Spleen (tissue), 11 donors: ENCODE data around the gene DTNB. TPM values are rescaled to one million over a fixed set of nuclear protein-coding genes. Genes with fewer than 3 reads are reported as not detected.

Experiments used
- DNase-seq: peaks from one replicate; pipeline ENCODE4 v3.0.0-alpha.2; 2020
- H3K27ac ChIP-seq, 8 donors: fragments of 200-600 bp; sonication (generic) in 7 of 8; 1 replicate in 4 of 8; 2 replicates in 4 of 8; pipeline versions ENCODE4 v1.5.0 to v1.8.0; 2016 to 2021; ENCODE audit warnings: inconsistent platforms in 4 of 8, mild to moderate bottlenecking in 4 of 8, moderate library complexity in 1 of 8
- H3K27me3 ChIP-seq, 7 donors: fragments of 200-600 bp; sonication (generic) in 6 of 7; replicated peaks in 1 of 7; 1 replicate in 4 of 7; 2 replicates in 3 of 7; pipeline versions ENCODE4 v1.5.0 to v1.8.0; 2016 to 2021; ENCODE audit warnings: inconsistent platforms in 3 of 7, mild to moderate bottlenecking in 1 of 7
- H3K36me3 ChIP-seq, 6 donors: fragments of 200-600 bp; sonication (generic) in 5 of 6; 1 replicate in 4 of 6; 2 replicates in 2 of 6; pipeline versions ENCODE4 v1.5.0 to v1.8.0; 2016 to 2021; ENCODE audit warnings: inconsistent platforms in 2 of 6
- H3K4me1 ChIP-seq, 6 donors: fragments of 200-600 bp; sonication (generic) in 5 of 6; 1 replicate in 3 of 6; 2 replicates in 3 of 6; pipeline versions ENCODE4 v1.5.0 to v1.8.0; 2016 to 2021; ENCODE audit warnings: inconsistent platforms in 3 of 6
- H3K4me3 ChIP-seq, 8 donors: fragments of 200-600 bp; sonication (generic) in 7 of 8; 1 replicate in 4 of 8; 2 replicates in 4 of 8; pipeline versions ENCODE4 v1.5.0 to v1.8.0; 2016 to 2021; ENCODE audit warnings: inconsistent platforms in 4 of 8, mild to moderate bottlenecking in 4 of 8, moderate library complexity in 2 of 8
- H3K9me3 ChIP-seq, 8 donors: fragments of 200-600 bp; sonication (generic) in 7 of 8; 1 replicate in 4 of 8; 2 replicates in 4 of 8; pipeline versions ENCODE4 v1.5.0 to v1.8.0; 2016 to 2021; ENCODE audit warnings: inconsistent platforms in 4 of 8
- CTCF ChIP-seq, 11 experiments: fragments of 200-600 bp in 7 of 11; fragments of 450-650 bp in 4 of 11; sonication (generic) in 4 of 11; IDR thresholded peaks in 8 of 11; conservative IDR thresholded peaks in 3 of 11; 1 replicate in 7 of 11; 2 replicates in 4 of 11; pipeline versions ENCODE4 v1.4.0 to v1.8.0; 2016 to 2021; ENCODE audit warnings: antibody characterized with exemption in 11 of 11, inconsistent platforms in 4 of 11, mild to moderate bottlenecking in 1 of 11
- POLR2A ChIP-seq, 3 donors: fragments of 450-650 bp; IDR thresholded peaks; one replicate each; pipeline ENCODE4 v1.5.1; 2017; ENCODE audit warnings: antibody characterized with exemption in 3 of 3, mild to moderate bottlenecking in 1 of 3
- POLR2AphosphoS5 ChIP-seq, 3 donors: sonication (generic); formaldehyde crosslinking; IDR thresholded peaks; one replicate each; pipeline ENCODE4 v1.5.1; 2017; ENCODE audit warnings: antibody characterized with exemption in 3 of 3
- WGBS, 5 donors: extraction: QIAGEN DNeasy Blood & Tissue Kit in 3 of 5; methylation state at CpG; one replicate each; pipeline versions ENCODE4 v1.1.5 to v1.1.7; 2013 to 2018; 5-methylcytosine and 5-hydroxymethylcytosine counted together
- intact Hi-C: fragments of 100-400 bp; cut with DNase I; formaldehyde crosslinking; loops from one replicate; pipeline ENCODE4 v1.15.0; 2023; ENCODE audit warnings: low total_unique reads
- polyA plus RNA-seq, 3 donors: library from polyadenylated mRNA; stranded (reverse); fragments of 200-250 nt; gene quantifications; one replicate each; pipeline ENCODE4 v1.2.1, GENCODE V29; 2013
- total RNA-seq, 7 donors: library from RNA; depleted of rRNA in 3 of 7; stranded (reverse); fragments of >200 nt in 3 of 7; fragmentation: NEBNext Ultra II Directional in 4 of 7; extraction: Animal tissue kit (Norgen Biotek cat#: 25700) in 4 of 7; gene quantifications; one replicate each; pipeline versions ENCODE4 v1.1.0 to v1.2.1, GENCODE V29; 2016 to 2021
- donor health status: healthy with polysubstance abuse.
- donor health status: DM: no; HTN: no; CAD: no; lungs with moderate emphysema.
- donor health status: DM: no; HTN: no; CAD: no.
- donor health status: Bipolar disorder and iron deficiency.
- donor health status: healthy.
- donor health status: DM: no; HTN: no; CAD: no.
- donor health status: DM: yes; HTN: yes; CAD: no.

Gene DTNB
- total and polyA plus RNA-seq, 10 donors = 4.5 to 28.9 (median 20.4) TPM

GRCh38 chr2:25445464-25445863 is 227.9 kb downstream of the DTNB start:
- Histone ChIP-seq H3K27me3 (no peaks in the 10 kb centered on the region), H3K4me3 (no peak overlapping the region), H3K36me3 (peaks cover 0 to 18% (median 0%) of the 10 kb centered on the region in 6 donors), H3K27ac (no peak overlapping the region), H3K4me1 (no peaks in the 10 kb centered on the region), H3K9me3 (no peaks in the 10 kb centered on the region)
- intact Hi-C loops = no loop called here
- no peak for TF ChIP-seq POLR2A (IDR thresholded peaks at IDR 0.05)
- no peak for TF ChIP-seq POLR2AphosphoS5 (IDR thresholded peaks at IDR 0.05)
- no peak for TF ChIP-seq CTCF (IDR thresholded peaks at IDR 0.05 in 8 of 11, conservative IDR thresholded peaks at IDR 0.05 in 3 of 11)
- no peak for DNase-seq
- 82 to 91% (median 84%) methylated on average over 8 of the region's 8 CpGs for WGBS, 5 donors

- Histone ChIP-seq H3K27me3 (no peaks in the 10 kb centered on the region), H3K36me3 (peaks cover 0 to 18% (median 0%) of the 10 kb centered on the region in 6 donors), H3K9me3 (no peaks in the 10 kb centered on the region), H3K27ac (no peak overlapping the region), H3K4me1 (no peaks in the 10 kb centered on the region), H3K4me3 (no peak overlapping the region)
- intact Hi-C loops = no loop called here
- WGBS, 5 donors = 83 to 93% (median 88%) methylated on average over 8 of the region's 8 CpGs
- TF ChIP-seq POLR2AphosphoS5 (IDR thresholded peaks at IDR 0.05) (no peak), CTCF (IDR thresholded peaks at IDR 0.05 in 8 of 11, conservative IDR thresholded peaks at IDR 0.05 in 3 of 11) (no peak), POLR2A (IDR thresholded peaks at IDR 0.05) (no peak)
- no peak for DNase-seq
Measured at GRCh38 chr2:25444608-25445270, 228.6 kb downstream of the DTNB start.

GRCh38 chr2:25443766-25444165 is 229.6 kb downstream of the DTNB start:
- DNase-seq = no peak
- TF ChIP-seq CTCF (IDR thresholded peaks at IDR 0.05 in 8 of 11, conservative IDR thresholded peaks at IDR 0.05 in 3 of 11) (no peak), POLR2A (IDR thresholded peaks at IDR 0.05) (no peak), POLR2AphosphoS5 (IDR thresholded peaks at IDR 0.05) (no peak)
- WGBS, 5 donors = 93 to 98% (median 94%) methylated on average over 3 of the region's 3 CpGs
- peaks cover 0 to 11% (median 0%) of the 10 kb centered on the region in 6 donors for H3K36me3 ChIP-seq
- no peak overlapping the region for H3K27ac ChIP-seq
- no peaks in the 10 kb centered on the region for H3K4me1 ChIP-seq
- H3K9me3 ChIP-seq = no peaks in the 10 kb centered on the region
- intact Hi-C loops = no loop called here
- H3K27me3 ChIP-seq = no peaks in the 10 kb centered on the region
- H3K4me3 ChIP-seq = no peak overlapping the region

GRCh38 chr2:25441353-25441752 is 232.0 kb downstream of the DTNB start:
- Histone ChIP-seq H3K4me1 (no peaks in the 10 kb centered on the region), H3K9me3 (no peaks in the 10 kb centered on the region), H3K4me3 (no peak overlapping the region), H3K27me3 (no peaks in the 10 kb centered on the region), H3K27ac (no peak overlapping the region), H3K36me3 (no peaks in the 10 kb centered on the region)
- TF ChIP-seq POLR2A (IDR thresholded peaks at IDR 0.05) = no peak
- no peak for TF ChIP-seq CTCF (IDR thresholded peaks at IDR 0.05 in 8 of 11, conservative IDR thresholded peaks at IDR 0.05 in 3 of 11)
- TF ChIP-seq POLR2AphosphoS5 (IDR thresholded peaks at IDR 0.05) = no peak
- DNase-seq = no peak
- WGBS, 5 donors = 63 to 81% (median 73%) methylated on average over 3 of the region's 3 CpGs
- intact Hi-C loops = no loop called here
